HepG2 (cell line): ENCODE results near the gene BPIFB4. TPM values are rescaled to one million over a fixed set of nuclear protein-coding genes. Genes with fewer than 3 reads are reported as not detected.
A peak's percentile ranks its signal among the peaks of the same experiment; 100 is the strongest.

Experiments used
- PAXIP1 ChIP-seq: sonication (generic); formaldehyde crosslinking; conservative IDR thresholded peaks from 2 replicates; pipeline ENCODE4 v1.4.0; 2020; ENCODE audit warnings: mild to moderate bottlenecking, missing genetic modification reagents, moderate library complexity
- ZBTB4 ChIP-seq: sonication (generic); formaldehyde crosslinking; IDR thresholded peaks from 2 replicates; pipeline ENCODE4 v1.4.0; 2020; ENCODE audit warnings: missing genetic modification reagents, mild to moderate bottlenecking, borderline replicate concordance
- ZNF292 ChIP-seq: sonication (generic); formaldehyde crosslinking; IDR thresholded peaks from 2 replicates; pipeline ENCODE4 v1.8.1; 2022; ENCODE audit warnings: mild to moderate bottlenecking, low read depth, missing genetic modification reagents, borderline replicate concordance
- polyA plus RNA-seq, 8 experiments: library from polyadenylated mRNA; depleted of rRNA in 3 of 8; stranded (reverse) in 7 of 8; unstranded in 1 of 8; fragments of >200 nt; fragmentation: Illumina TruSeq in 4 of 8; extraction: Trizol in 4 of 8; gene quantifications; 2 replicates each; pipeline versions ENCODE4 v1.2.1 to v1.2.3, GENCODE V29; 2011 to 2016; ENCODE audit warnings: low read depth in 4 of 8, missing spikeins in 1 of 8, mixed read lengths in 1 of 8; ENCODE audit not compliant: insufficient read depth in 1 of 8
- total RNA-seq, 5 experiments: library from RNA; depleted of rRNA; stranded (reverse); fragments of >200 nt; fragmentation: Illumina TruSeq; extraction: Trizol; gene quantifications; 2 replicates each; pipeline ENCODE4 v1.2.3, GENCODE V29; 2016; ENCODE audit warnings: low read depth in 1 of 5
- TF ChIP-seq, protein P1 (sequence below): sonication (generic); formaldehyde crosslinking; IDR thresholded peaks from 2 replicates; pipeline ENCODE4 v1.5.1; 2020; ENCODE audit warnings: missing genetic modification reagents, mild to moderate bottlenecking, borderline replicate concordance

Gene BPIFB4
- total and polyA plus RNA-seq, 2 of the 13 experiments (the other 11 are each of a cell fraction or from before 2014, with no cell fraction given) = 0.09 TPM; not detected in 1

GRCh38 chr20:33105316-33105924 lies 26.0 kb downstream of the BPIFB4 start (continued):
- no peak for TF ChIP-seq ZBTB4 (CRISPR knock-in tag)
- no peak for TF ChIP-seq PAXIP1 (CRISPR knock-in tag)
- TF ChIP-seq, protein P1, sequence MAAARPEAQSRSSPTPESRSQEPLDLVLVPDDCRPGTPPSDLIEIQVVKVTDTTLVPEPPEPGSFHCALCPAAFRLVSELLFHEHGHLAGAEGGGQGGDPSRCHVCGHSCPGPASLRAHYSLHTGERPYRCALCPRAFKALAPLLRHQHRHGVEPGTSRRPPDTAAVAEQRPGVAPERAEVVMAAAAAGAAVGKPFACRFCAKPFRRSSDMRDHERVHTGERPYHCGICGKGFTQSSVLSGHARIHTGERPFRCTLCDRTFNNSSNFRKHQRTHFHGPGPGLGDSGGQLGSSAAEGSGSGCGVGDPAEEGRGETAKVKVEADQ (CRISPR knock-in tag) = 0 out of 2 replicates have a peak, but pooled peaks have one; percentile 31
- TF ChIP-seq ZNF292 (CRISPR knock-in tag) = 0 out of 2 replicates have a peak, but pooled peaks have one; percentile 13
- TF ChIP-seq, all 625 proteins: peak for 12
